ENCODE results near the gene OGFOD3. TPM values are rescaled to one million over a fixed set of nuclear protein-coding genes. Genes with fewer than 3 reads are reported as not detected.

OGFOD3 gene
- total and polyA plus RNA-seq, 9 of the 15 experiments (the other 6 are each of a cell fraction or from before 2014, with no cell fraction given) = 0.69 to 44.7 (median 18.9) TPM

DNA sequence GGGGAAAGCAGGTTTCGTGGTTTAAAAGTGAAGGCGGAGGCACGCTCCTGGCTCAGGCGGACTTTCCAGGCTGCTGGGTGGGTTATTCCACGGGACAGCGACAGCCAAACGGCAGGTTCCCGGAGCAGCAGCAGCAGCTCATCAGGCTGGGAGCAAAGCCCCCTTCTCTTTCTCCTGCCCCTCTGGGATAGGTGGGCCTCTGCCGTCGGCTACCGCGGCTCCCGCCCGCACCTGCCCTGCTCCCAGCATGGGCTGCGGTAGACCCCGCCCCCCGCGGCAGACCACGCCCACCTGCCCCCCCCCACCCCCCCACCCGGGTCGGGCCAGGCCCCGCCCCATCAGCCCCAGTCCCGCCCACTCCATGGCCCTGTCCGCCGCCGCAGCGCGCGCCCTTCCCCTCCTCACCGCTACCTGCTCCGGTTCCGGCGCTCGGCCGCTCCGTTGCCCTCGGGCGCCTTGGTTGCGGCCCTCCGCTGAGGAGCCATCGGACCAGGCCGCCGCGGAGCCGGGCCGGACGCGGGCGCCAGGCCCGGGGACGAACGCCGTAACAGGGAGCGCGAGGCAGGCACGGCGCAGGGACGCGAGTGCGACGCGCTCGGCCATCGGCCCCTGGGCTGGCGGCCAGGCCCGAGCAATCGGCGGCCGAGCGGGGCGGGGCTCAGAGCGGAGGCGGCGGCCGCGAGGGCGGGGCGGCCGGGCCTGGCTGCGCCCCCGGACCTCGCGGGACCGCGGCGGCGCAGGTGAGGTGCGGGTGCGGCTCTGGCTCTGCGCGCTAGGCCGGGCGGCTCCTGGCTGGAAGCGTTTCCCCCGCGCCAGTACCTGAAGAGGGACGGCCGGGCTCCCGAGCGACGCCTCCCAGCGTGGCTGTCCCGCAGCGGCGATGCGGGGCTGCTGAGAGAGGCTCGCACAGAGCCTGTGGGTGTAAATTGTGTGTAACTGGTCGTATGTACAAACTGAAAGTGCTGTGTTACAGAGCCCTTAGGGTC lies at the start of gene OGFOD3, which contains the start of gene HEXD (continued):
- TF ChIP-seq CBX1 (IDR thresholded peaks at IDR 0.05; ENCODE audit: low read depth) (0 out of 2 replicates have a peak, but pooled peaks have one; percentile 41), SFPQ (IDR thresholded peaks at IDR 0.05; ENCODE audit: low read depth, low read length) (no peak), CCAR2 (IDR thresholded peaks at IDR 0.05; ENCODE audit: low read depth, low read length) (no peak), NEUROD1 (IDR thresholded peaks at IDR 0.05; ENCODE audit: borderline replicate concordance, low read depth, low read length, partially characterized antibody) (peak; percentile 73), CAMTA2 (CRISPR knock-in tag; conservative IDR thresholded peaks at IDR 0.05) (no peak), MCM5 (IDR thresholded peaks at IDR 0.05; ENCODE audit: low read depth) (no peak), ID3 (CRISPR knock-in tag; IDR thresholded peaks at IDR 0.05) (no peak), ID3 (tag; IDR thresholded peaks at IDR 0.05) (no peak), ESRRB (CRISPR knock-in tag; IDR thresholded peaks at IDR 0.05; ENCODE audit: borderline replicate concordance) (no peak), SIN3B (IDR thresholded peaks at IDR 0.05; ENCODE audit: low read depth) (peak; percentile 94), ZNF274 (IDR thresholded peaks at IDR 0.05; ENCODE audit: borderline replicate concordance, low read depth, low read length) (no peak), ZFX (CRISPR knock-in tag; IDR thresholded peaks at IDR 0.05) (peak; percentile 94), ELF2 (CRISPR knock-in tag; IDR thresholded peaks at IDR 0.05) (no peak), KDM4B (IDR thresholded peaks at IDR 0.05; ENCODE audit: borderline replicate concordance in 2 of 2, low read depth in 1 of 2) (no peak), ZNF518B (CRISPR knock-in tag; IDR thresholded peaks at IDR 0.05) (no peak), PURB (CRISPR knock-in tag; IDR thresholded peaks at IDR 0.05; ENCODE audit: low read depth) (no peak)
- TF ChIP-seq, protein P1, sequence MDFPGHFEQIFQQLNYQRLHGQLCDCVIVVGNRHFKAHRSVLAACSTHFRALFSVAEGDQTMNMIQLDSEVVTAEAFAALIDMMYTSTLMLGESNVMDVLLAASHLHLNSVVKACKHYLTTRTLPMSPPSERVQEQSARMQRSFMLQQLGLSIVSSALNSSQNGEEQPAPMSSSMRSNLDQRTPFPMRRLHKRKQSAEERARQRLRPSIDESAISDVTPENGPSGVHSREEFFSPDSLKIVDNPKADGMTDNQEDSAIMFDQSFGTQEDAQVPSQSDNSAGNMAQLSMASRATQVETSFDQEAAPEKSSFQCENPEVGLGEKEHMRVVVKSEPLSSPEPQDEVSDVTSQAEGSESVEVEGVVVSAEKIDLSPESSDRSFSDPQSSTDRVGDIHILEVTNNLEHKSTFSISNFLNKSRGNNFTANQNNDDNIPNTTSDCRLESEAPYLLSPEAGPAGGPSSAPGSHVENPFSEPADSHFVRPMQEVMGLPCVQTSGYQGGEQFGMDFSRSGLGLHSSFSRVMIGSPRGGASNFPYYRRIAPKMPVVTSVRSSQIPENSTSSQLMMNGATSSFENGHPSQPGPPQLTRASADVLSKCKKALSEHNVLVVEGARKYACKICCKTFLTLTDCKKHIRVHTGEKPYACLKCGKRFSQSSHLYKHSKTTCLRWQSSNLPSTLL (IDR thresholded peaks at IDR 0.05) = no peak
- TF ChIP-seq, protein P2, sequence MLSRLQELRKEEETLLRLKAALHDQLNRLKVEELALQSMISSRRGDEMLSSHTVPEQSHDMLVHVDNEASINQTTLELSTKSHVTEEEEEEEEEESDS (CRISPR knock-in tag; IDR thresholded peaks at IDR 0.05) = no peak
